ENCODE results near the gene AMOTL1.

GRCh38 chr11:94806419-94806818 is 38.3 kb downstream of the AMOTL1 start:
- no peak for TF ChIP-seq CTCF (IDR thresholded peaks at IDR 0.05)
- TF ChIP-seq ZFX (IDR thresholded peaks at IDR 0.05; ENCODE audit: borderline replicate concordance) = no peak
